CD4-positive, alpha-beta T cell treated with Interleukin-6 for 4 hours (primary cell): ENCODE measurements around the gene CHD5.
A peak's percentile ranks its signal among the peaks of the same experiment; 100 is the strongest.

ENCODE experiments used
- DNase-seq: peaks from one replicate; pipeline ENCODE4 v3.0.0-alpha.2; 2020; ENCODE audit warnings: mixed read lengths

CHD5 gene

GRCh38 chr1:6052543-6053205, 127.4 kb downstream of the CHD5 start:
- DNase-seq: peak; percentile 63
